Glomerular endothelial cell (primary cell): ENCODE measurements around the gene MAGED1. TPM values are rescaled to one million over a fixed set of nuclear protein-coding genes. Genes with fewer than 3 reads are reported as not detected.

Experiments used
- DNase-seq: peaks from one replicate; pipeline ENCODE4 v3.0.0-alpha.2; 2011; ENCODE audit warnings: low read depth, low spot score; ENCODE audit errors: extremely low read depth
- total RNA-seq: library from RNA; depleted of rRNA; stranded (reverse); fragments of >200 nt; gene quantifications from 2 replicates; pipeline ENCODE4 v1.2.3, GENCODE V29; 2015

The MAGED1 gene, protein sequence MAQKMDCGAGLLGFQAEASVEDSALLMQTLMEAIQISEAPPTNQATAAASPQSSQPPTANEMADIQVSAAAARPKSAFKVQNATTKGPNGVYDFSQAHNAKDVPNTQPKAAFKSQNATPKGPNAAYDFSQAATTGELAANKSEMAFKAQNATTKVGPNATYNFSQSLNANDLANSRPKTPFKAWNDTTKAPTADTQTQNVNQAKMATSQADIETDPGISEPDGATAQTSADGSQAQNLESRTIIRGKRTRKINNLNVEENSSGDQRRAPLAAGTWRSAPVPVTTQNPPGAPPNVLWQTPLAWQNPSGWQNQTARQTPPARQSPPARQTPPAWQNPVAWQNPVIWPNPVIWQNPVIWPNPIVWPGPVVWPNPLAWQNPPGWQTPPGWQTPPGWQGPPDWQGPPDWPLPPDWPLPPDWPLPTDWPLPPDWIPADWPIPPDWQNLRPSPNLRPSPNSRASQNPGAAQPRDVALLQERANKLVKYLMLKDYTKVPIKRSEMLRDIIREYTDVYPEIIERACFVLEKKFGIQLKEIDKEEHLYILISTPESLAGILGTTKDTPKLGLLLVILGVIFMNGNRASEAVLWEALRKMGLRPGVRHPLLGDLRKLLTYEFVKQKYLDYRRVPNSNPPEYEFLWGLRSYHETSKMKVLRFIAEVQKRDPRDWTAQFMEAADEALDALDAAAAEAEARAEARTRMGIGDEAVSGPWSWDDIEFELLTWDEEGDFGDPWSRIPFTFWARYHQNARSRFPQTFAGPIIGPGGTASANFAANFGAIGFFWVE
- 215 and 249 TPM in 2 replicates for total RNA-seq

- DNase-seq = peak; percentile 62
Observed at GRCh38 chrX:51892921-51893745, at the start of gene MAGED1. Gene MAGED1, plus strand, starts transcription at chrX:51893623. Its CDS starts 682 bp downstream, at chrX:51894305.

- DNase-seq = no peak
Observed at GRCh38 chrX:51847463-51847862, 46.0 kb upstream of the MAGED1 start.

DNA sequence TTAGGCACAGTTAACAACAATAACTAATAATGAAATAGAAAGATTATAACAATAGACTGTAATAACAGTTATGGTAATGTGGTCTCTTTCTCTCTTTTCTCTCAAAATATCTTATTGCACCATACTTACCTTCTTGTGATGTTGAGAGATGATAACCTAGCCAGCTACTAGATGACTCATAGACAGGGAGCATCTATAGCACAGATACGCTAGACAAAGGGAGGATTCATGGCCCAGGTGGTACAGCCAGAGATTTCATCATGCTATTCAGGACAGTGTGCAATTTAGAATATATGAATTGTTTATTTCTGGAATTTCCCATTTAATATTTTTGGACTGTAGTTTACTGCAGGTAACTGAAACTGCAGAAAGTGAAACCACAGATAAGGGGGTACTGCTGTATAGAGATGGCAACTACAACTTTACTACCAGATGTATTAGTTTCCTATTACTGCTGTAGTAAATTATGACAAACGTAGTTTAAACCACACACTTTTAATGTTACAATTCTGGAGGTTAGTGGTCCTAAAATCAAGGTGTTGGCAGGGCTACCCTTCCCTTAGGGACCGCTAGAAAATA lies 41.8 kb upstream of the MAGED1 start:
- no peak for DNase-seq

DNA sequence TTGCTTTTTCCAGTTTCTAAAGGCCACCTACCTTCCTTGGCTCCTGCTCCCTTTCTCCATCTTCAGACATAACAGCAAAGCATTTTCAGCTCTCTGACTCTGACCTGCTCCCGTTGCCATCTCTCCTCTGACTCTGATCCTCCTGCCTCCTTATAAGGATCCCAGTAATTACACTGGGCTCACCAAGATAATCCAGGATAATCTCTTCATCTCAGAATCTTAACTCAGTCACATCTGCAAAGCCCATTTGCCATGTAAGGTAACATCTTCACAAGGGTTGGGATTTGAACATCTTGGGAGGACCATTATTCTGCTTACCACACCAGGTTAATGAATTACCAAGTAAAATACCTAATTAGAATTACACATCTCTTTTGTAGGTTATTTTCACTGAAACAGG lies 41.3 kb upstream of the MAGED1 start:
- no peak for DNase-seq

DNA sequence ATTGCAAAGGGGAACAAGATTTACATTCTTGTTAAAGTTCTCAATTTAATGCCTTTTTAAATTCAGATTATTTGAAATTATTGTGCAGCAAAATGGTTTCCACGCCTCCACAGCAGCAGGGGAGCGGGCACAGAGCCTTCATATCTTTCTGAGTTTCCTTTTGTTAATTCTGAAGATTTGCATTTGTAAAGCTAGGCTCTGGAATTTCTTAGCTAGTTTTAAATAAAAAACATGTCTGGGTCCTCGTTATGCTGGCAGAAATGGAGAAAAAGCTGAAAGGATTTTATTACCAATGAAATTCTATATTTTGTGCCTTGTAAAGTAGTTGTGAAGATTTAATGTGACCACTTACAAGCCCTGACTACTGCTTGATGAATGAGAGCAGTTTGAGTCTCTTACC lies 40.8 kb upstream of the MAGED1 start:
- DNase-seq = no peak

DNA sequence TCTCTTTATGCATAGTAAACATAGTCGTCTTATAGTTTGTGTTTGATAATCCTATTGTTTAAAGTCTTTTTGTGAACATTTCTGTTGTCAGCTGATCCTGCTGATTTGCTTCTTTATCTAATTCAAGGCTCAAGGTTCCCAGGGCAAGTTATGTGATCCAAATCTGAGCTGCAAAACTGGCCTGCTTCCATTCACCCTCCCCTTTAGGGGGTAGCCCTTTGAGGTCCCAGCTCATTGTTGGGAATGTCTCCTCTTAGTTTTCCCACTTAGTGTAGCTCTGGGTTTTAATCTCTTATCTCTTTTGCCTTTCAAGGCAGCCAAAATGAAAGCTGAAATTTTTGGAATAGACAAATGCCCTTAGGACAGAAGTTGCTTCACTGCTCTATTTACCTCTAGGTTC lies 40.2 kb upstream of the MAGED1 start:
- no peak for DNase-seq

DNA sequence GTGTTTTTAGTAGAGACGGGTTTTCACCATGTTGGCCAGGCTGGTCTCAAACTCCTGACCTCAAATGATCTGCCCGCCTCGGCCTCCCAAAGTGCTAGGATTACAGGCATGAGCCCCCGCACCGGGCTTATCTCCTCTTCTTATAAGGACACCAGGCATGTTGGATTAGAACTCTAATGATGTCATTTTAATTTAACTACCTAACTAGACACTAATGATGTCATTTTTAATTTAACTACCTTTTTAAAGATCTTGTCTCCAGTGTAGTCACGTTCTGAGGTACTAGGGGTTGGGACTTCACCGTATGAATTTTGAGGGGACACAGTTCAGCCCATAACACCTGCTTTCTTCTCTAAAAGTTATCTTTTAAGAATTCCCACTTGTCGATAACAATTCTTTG lies 37.7 kb upstream of the MAGED1 start:
- no peak for DNase-seq

GRCh38 chrX:51857159-51857733 lies 36.2 kb upstream of the MAGED1 start:
- DNase-seq = no peak

DNA sequence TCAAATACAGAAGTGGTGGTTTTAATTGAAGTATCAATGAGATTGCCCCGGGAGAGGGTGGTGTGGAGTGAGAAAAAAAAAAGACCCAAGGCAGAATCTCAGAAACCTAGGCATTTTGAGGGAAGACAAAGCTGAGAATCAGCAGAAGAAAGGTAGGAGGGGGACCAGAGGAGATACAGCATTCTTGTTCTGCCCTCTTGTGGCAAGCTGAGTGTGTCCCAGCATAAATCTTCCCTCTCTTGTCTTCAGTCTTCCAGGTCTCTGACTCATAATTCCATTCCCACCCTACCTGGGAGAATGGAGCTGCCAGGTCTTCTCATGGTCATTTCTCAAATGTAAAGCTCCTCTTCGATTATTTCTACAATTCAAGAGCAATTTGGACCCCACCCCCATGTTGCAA lies 32.7 kb upstream of the MAGED1 start:
- peak; percentile 4 for DNase-seq

DNA sequence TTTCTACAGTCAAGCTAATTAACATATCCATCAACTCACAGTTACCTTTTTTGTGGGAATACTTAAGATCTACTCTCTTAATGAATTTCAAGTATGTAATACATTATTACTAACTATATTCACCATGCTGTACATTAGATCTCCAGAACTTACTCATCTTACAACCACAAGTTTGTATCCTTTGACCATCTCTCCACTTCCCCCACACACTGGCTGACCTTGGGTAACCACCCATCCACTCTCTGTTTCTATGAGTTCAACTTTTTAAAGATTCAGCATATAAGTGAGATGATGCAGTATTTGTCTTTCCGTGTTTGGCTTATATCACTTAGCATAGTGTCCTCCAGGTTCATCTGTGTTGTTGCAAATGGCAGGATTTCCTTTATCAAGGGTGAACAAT lies 30.5 kb upstream of the MAGED1 start:
- no peak for DNase-seq

GRCh38 chrX:51866210-51866609 lies 27.2 kb upstream of the MAGED1 start:
- no peak for DNase-seq

DNA sequence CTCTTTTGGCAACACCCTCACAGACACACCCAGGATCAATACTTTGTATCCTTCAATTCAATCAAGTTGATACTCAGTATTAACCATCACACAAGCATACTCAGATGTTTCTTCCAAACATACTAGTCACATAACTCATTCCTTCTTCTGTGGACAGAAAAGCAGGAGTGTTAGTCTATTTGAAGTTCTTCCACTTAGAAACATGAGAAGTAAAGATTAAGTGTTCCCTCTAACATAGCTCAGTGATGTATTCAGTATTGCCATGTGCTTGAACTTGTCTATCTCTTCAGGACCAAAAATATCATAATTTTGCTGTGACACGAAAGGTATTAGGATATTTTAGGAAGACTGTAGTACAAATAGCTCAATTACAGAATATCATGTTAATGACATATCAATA lies 25.8 kb upstream of the MAGED1 start:
- DNase-seq = no peak

- no peak for DNase-seq
Observed at GRCh38 chrX:51870354-51870753, 23.1 kb upstream of the MAGED1 start.

- DNase-seq = no peak
Observed at GRCh38 chrX:51874123-51874522, 19.3 kb upstream of the MAGED1 start.

- DNase-seq = no peak
Observed at GRCh38 chrX:51876441-51876840, 17.0 kb upstream of the MAGED1 start.

DNA sequence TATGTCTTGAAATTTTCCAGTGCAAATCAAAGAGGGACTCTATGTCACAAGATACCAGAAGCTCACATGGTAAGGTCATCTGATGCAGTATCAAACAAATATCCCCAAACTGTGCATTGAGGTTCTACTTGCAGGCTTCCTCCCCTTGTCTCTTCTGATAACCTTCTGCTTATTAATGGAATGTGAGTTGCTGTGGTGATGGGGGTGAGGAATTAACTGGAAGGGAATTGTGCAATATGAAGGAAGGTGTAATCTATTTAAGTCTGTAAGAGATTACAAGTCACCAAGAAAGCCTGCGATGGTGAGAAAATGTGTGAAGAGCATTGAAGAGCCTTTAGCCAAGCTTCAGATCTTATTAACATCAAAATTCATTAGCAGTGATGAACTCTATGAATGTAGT lies 15.4 kb upstream of the MAGED1 start:
- DNase-seq = no peak

GRCh38 chrX:51889851-51890250 lies 3.6 kb upstream of the MAGED1 start:
- no peak for DNase-seq

- no peak for DNase-seq
Observed at GRCh38 chrX:51891245-51891644, 2.2 kb upstream of the MAGED1 start.

- DNase-seq = no peak
Observed at GRCh38 chrX:51891821-51892551, 1.4 kb upstream of the MAGED1 start.
